Amniotic stem cell (primary cell): ENCODE data around the gene RTCB.
"Not testable (repeated sequence)": the region's sequence is repeated elsewhere in the genome, so short reads cannot be mapped to it uniquely, and the experiment has no call there.

Source experiments
- DNase-seq: peaks from one replicate; lab custom pipeline; 2025; lab: John Stamatoyannopoulos, UW

The RTCB gene

DNA sequence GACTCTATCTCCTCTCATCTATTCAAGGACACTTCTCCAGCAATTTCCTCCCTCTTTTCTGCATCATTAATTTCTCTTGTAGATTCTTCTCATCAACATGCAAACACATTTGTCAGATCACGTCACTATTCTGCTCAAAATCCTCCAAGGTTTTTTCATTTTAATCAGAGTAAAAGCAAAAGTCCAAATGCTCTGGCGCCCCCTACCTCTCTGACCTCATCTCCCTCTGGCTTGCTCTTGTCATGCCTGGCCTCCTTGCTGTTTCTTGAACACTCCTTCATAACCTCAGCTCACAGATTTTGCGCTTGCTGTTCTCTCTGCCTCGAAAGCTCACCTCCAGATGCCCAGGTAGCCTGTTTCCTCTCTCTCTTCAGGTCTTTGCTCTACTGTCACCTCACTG lies 22.4 kb downstream of the RTCB start:
- DNase-seq = no peak

- no peak for DNase-seq
Observed at GRCh38 chr22:32385681-32386080, 26.4 kb downstream of the RTCB start.

- DNase-seq = no peak
Observed at GRCh38 chr22:32380991-32381390, 31.1 kb downstream of the RTCB start.

DNA sequence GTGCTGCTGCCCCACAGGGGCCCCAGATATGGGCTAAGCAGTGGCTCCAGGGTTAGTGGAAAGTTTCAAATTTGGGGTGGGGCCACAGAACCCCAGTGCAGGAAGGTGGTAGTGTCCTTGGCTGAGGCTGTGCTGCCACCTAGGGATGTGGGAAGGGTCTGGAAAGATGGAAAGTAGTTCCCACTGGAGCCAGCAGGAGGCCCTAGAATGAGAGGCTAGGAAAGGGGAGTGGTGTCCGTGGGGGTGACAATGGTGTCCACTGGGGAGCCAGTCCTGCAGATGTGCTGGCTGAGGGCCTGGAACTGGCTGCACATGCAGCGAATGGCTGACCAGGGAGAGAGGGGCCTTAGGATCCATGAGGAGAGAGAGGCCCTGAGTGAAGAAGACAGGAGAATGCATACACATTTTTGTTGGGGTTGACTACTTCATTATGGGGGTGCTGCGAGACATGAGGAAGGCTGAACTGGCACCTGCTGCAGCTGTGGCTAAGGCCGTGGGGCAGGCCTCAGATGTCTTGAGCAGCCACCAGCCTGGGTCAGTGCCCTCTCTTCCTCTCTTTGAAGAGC lies 33.3 kb downstream of the RTCB start:
- DNase-seq = no peak

GRCh38 chr22:32376681-32377080 lies 35.4 kb downstream of the RTCB start:
- DNase-seq = no peak

DNA sequence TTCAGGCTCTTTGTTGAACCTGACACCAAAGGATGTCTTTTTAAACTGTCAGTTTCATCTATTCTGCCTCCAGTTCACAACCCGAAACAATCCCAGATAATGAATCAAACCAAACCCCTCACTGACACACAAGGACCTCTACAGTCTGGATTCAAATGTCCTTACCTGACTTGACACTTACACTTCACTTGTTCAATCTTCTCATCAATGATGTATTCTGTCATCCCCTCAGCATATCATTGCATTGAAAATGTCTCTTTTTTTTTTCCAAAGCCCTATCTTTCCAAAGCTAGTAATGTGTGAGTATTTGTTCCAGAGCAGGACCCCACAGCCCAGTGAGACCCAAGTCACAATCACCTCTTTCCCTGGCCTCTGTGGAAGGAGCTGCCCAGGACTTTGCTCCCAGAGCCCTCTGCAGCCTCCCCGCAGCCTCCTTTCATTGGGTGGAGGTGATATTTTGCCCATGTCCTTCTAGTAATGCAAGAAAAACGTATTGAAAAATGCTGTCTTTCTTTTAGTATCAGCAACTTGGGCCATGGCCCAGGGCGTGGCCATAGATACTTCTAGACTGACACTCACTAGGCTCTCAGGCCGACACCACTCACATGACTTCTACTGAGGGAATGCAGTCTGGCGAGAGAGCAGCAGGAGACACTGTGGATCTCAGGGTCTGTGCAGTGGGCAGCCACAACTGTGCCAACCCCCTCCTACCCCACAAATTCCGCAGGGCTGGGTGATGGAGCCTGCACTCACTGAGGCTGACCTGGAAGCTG lies 36.2 kb downstream of the RTCB start:
- no peak for DNase-seq

- no peak for DNase-seq
Observed at GRCh38 chr22:32364210-32364609, 47.8 kb downstream of the RTCB start.

DNA sequence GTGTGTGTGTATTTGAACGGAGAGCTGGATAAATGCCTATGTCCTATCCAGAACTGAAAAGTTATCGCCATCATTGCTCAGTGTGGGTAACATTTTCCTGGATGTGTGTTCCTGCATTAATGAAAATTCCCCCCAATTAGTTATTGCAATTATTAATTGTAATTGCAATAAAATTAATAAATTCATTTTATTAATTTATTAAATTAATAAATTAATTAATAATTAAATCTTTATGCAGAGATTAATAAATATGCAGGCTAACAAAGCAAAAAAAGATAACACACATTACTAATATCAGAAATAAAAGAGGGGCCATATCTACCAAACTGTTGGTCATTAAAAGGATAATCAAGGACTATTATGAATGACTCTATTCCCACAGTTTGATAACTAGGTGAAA lies 50.8 kb downstream of the RTCB start:
- DNase-seq = no peak

DNA sequence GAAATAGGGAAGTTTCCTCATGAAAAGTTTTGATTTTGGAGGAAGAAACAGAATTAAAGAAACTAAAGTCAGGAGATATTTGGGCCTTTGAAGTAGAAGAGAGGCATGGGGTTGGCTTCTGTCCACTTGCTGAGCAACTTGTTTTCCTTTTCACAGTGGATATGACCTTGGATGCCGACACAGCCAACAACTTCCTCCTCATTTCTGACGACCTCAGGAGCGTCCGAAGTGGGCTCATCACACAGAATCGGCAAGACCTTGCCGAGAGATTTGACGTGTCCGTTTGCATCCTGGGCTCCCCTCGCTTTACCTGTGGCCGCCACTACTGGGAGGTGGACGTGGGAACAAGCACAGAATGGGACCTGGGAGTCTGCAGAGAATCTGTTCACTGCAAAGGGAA lies 52.0 kb downstream of the RTCB start:
- not testable (repeated sequence) for DNase-seq

GRCh38 chr22:32357567-32357966 lies 54.5 kb downstream of the RTCB start, which contains the start of gene RFPL3:
TSS of gene RFPL3 (plus strand) at chr22:32357867. CDS start at chr22:32358072, 205 bp downstream.
- not testable (repeated sequence) for DNase-seq

DNA sequence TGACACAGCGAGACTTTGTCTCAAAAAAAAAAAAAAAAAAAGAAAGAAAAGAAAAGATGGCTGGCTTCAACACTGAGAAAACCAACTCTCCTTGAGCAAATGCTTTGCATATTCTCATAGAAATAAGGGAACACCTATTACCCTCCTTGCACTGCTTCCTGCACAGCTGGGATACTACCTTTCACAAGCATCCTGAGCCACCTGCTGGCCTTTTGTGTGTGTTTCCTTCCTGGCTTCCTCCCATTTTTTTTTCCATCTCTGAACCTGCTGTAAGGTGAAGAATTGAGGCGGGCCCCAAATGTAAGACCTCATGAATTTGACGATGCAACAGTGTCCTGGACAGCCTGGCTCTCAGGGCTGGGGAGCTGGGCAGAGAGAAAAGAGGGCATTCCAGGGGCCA lies 56.3 kb downstream of the RTCB start:
- no peak for DNase-seq

DNA sequence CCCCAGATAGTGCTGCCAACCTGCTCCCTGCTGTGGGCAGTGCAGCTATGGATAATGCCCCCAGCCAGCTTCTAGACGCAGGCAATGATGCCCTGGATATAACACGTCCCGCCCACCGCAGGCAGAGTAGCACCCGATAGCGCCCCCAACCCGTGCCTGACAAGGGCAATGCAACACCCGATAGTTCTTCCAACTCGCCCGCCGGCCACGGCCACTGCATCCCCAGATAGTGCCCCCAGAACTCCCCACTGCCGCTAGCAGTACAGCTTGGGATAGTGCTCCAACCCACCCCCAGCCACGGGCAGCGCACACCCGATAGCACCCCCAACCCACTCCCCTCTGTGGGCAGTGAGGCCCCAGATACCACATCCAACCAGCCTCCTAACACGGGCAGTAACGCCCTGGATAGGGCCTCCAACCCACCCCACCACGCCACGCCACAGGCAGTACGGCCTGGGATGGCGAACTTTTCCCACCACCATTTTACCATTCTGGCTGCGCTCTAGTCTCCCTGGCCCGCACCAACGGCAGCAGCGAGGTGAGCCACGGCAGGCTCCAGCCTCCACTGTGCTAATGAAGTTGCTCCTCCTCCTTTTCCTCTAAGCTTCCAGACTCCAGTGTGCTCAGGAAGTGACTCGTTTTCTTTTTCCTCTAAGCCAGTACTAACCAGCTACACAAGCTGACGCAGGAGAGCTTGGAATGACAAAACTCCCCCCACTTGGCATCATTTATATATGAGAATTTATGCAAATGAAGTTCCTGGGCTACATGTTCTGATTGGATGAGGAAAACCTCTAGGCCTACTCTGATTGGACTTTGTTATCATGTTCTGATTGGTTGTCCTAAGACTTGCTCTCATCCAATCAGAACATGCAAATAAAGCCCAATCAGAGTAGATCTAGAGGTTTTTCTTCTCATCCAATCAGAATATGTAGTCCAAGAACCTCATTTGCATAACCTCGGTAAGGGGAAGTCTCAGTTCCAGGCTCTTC lies 57.4 kb downstream of the RTCB start:
- DNase-seq = no peak

GRCh38 chr22:32353840-32354239 lies 58.2 kb downstream of the RTCB start:
- DNase-seq = no peak

DNA sequence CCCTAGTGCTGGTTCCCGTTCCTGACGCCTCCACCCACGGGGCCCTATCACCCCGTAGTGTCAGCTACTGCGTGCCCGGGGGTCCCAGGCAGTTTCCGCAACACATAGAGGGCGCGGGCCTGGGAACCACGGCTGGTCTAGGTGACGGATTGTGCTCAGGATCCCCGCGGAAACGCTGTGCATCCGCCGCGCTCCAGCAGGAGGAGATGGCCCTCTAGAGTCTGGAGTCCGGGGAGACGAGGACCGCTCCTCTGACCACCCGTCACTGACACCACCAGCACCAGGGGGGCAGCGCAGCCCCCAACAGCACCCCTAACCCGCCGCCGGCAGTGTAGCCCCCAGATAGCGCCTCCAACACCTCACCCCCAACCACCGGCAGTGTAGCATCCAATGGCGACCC lies 58.8 kb downstream of the RTCB start:
- DNase-seq = no peak

DNA sequence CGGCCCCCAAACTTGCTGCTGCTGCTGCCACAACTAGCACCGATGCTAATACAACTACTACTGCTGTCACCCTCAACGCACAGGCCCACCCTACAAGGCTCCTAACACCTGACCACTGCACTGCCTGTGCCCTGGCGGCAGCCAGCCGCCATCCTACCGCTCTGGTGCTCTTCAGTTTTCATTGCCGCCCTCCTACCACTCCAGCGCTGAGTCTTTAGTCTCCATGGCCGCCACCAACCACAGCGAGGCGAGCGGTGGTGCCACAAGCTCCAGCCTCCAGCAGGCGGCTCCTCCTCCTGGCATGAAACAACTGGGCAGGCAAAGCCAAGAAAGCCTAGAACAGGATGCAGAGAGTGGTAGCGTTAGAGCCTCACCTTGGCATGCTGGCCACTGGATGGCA lies 59.4 kb downstream of the RTCB start:
- DNase-seq = no peak

DNA sequence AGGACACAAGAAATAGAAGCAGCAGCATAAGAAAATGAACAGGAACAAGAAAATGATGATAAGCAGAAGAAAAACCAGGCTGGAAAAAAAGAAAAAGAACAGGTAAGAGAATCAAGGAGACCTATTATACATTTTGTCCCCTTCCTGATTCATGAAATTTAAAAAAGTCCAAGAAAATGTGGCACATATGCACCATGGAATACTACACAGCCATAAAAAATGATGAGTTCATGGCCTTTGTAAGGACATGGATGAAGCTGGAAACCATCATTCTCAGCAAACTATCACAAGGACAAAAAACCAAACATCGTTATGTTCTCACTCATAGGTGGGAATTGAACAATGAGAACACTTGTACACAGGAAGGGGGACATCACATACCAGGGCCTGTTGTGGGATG lies 60.2 kb downstream of the RTCB start:
- not testable (repeated sequence) for DNase-seq

- DNase-seq = no peak
Observed at GRCh38 chr22:32348031-32348611, 63.9 kb downstream of the RTCB start.

DNA sequence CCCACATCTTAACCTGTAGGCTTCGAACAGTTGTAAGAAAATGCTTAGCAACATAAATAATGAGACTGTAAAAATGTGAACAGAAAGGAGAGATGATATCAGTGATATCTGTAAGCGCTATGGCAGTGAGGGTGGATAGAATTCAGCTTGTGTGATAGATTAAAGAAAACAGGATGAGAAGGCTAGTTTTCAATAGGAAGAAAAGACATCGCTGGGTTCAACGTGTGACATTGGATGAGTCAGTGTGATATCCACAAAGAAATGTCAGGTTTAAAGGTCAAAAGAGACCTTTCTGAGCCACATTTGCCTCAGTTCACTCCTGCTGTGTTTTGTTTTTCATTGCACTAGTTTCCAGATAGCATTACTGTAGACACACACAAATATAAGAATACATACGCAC lies 68.1 kb downstream of the RTCB start:
- DNase-seq = no peak

DNA sequence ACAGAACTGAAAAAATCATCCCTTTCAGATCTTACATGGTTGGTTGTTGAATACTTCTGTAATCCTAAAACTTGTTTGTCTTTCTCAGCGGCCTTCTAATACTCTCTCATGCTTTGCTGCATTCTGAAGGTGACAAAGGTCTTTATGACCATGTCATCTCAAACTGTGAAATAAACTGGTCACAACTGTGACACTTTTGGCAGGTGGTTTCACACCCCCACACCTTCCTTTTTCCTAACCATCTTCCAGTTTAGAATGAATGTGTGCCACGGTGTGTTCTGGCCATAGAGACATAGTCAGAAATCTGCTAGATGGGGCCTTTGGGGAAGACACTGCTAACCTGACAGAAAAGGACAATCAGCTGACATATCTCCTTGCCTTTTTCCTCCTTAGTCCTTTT lies 69.1 kb downstream of the RTCB start:
- DNase-seq = no peak

DNA sequence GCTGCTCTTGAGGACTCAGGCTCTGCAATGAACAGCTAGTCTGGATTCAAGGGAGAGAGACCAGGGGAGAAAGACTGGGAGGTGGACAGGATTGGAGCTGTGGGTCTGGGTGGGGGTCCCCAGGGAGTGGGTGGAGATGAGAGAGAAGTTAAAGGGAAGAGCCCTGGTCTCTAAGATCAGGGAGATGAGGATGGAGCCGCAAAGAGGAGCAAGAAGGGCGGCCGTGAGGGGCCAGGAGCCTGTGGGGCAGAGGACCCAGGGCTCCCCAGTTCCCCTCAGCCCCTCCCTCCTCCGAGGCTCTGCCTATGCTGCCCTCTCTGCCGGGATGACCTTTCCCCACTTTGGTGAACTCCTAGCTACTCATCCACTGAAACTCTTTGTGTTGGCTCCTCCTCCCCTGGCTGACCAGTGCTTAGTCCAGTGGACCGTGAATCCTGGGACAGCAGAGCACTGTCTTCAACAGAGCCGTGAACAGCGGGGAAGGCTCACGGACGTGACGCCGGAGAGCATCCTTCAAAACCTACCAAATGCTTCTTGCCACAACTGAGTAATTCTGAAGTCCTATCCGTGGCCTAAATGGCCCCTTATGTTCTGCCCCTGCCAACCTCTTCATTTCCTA lies 70.8 kb downstream of the RTCB start:
- no peak for DNase-seq

GRCh38 chr22:32340411-32340810 lies 71.6 kb downstream of the RTCB start:
- no peak for DNase-seq
